MM.1S (cell line): ENCODE measurements around the gene KCNJ1.

Source experiments
- DNase-seq: peaks from one replicate; pipeline ENCODE4 v3.0.0-alpha.2; 2015
- H2AFZ ChIP-seq: fragments of 300-600 bp; sonication (generic); 2 replicates; pipeline ENCODE4 v1.6.0; 2016; ENCODE audit warnings: antibody characterized with exemption, low read length
- H3F3A ChIP-seq: fragments of 300-600 bp; sonication (generic); 2 replicates; pipeline ENCODE4 v1.6.1; 2016; ENCODE audit warnings: mild to moderate bottlenecking, antibody characterized with exemption, low read length, moderate library complexity, mixed read lengths; ENCODE audit not compliant: insufficient read depth
- H3K27ac ChIP-seq: fragments of 300-600 bp; sonication (generic); 2 replicates; pipeline ENCODE4 v1.5.1; 2016; ENCODE audit warnings: mild to moderate bottlenecking, low read length
- H3K27me3 ChIP-seq: fragments of 300-600 bp; sonication (generic); replicated peaks from 2 replicates; pipeline ENCODE4 v1.6.0; 2016; ENCODE audit warnings: low read length; ENCODE audit not compliant: insufficient read depth
- H3K36me3 ChIP-seq: fragments of 300-600 bp; sonication (generic); replicated peaks from 2 replicates; pipeline ENCODE4 v1.6.1; 2016; ENCODE audit warnings: mild to moderate bottlenecking, low read length, mixed read lengths; ENCODE audit not compliant: insufficient read depth
- H3K4me1 ChIP-seq: fragments of 300-600 bp; sonication (generic); 2 replicates; pipeline ENCODE4 v1.6.1; 2016; ENCODE audit warnings: low read length, mixed read lengths
- H3K4me2 ChIP-seq: fragments of 300-600 bp; sonication (generic); 2 replicates; pipeline ENCODE4 v1.6.0; 2016; ENCODE audit warnings: low read depth, low read length
- H3K4me3 ChIP-seq: fragments of 300-600 bp; sonication (generic); 2 replicates; pipeline ENCODE4 v1.5.1; 2016; ENCODE audit warnings: low read length, mixed read lengths
- H3K79me2 ChIP-seq: fragments of 300-600 bp; sonication (generic); 2 replicates; pipeline ENCODE4 v1.6.1; 2016; ENCODE audit warnings: mixed run types, low read length, mixed read lengths
- H3K9ac ChIP-seq: fragments of 300-600 bp; sonication (generic); 2 replicates; pipeline ENCODE4 v1.6.1; 2016; ENCODE audit warnings: low read length, mixed read lengths
- H3K9me2 ChIP-seq: fragments of 300-600 bp; sonication (generic); replicated peaks from 2 replicates; pipeline ENCODE4 v1.6.1; 2016; ENCODE audit warnings: mild to moderate bottlenecking, low read length, mixed read lengths; ENCODE audit not compliant: insufficient read depth
- H3K9me3 ChIP-seq: fragments of 300-600 bp; sonication (generic); replicated peaks from 2 replicates; pipeline ENCODE4 v1.6.1; 2016; ENCODE audit warnings: mild to moderate bottlenecking, low read length, mixed read lengths; ENCODE audit not compliant: insufficient read depth
- H4K20me1 ChIP-seq: fragments of 300-600 bp; sonication (generic); 2 replicates; pipeline ENCODE4 v1.6.1; 2016; ENCODE audit warnings: mild to moderate bottlenecking, low read length, moderate library complexity, mixed read lengths; ENCODE audit not compliant: insufficient read depth
- EZH2 ChIP-seq: fragments of 300-600 bp; sonication (generic); optimal IDR thresholded peaks from 2 replicates; pipeline ENCODE3; 2017; ENCODE audit warnings: low read depth, mild to moderate bottlenecking, antibody characterized with exemption, low read length, mixed read lengths
- EZH2phosphoT487 ChIP-seq: fragments of 300-600 bp; sonication (generic); IDR thresholded peaks from 2 replicates; pipeline ENCODE4 v1.6.1; 2018; ENCODE audit warnings: antibody characterized with exemption, low read length
- TF ChIP-seq, protein P1 (sequence below): fragments of 300-600 bp; sonication (generic); IDR thresholded peaks from 2 replicates; pipeline ENCODE4 v1.5.1; 2016; ENCODE audit warnings: antibody characterized with exemption, low read length, mixed read lengths

The KCNJ1 gene

GRCh38 chr11:128915149-128915521 is 48.0 kb upstream of the KCNJ1 start:
- Histone ChIP-seq H3K9me3 (no peaks in the 10 kb centered on the region), H3K36me3 (no peaks in the 10 kb centered on the region), H3K4me3 (no peak overlapping the region), H3K4me1 (peaks cover 7% of the 10 kb centered on the region; the same call in 1 of the 2 replicates), H3K9ac (no peak overlapping the region), H2AFZ (no peak overlapping the region), H4K20me1 (no peaks in the 10 kb centered on the region), H3K27me3 (no peaks in the 10 kb centered on the region), H3K4me2 (no peak overlapping the region), H3F3A (no peaks in the 10 kb centered on the region), H3K9me2 (no peaks in the 10 kb centered on the region), H3K79me2 (no peaks in the 10 kb centered on the region), H3K27ac (no peak overlapping the region)
- no peak for DNase-seq
- TF ChIP-seq EZH2 (no peak), EZH2phosphoT487 (no peak)
- TF ChIP-seq, protein P1, sequence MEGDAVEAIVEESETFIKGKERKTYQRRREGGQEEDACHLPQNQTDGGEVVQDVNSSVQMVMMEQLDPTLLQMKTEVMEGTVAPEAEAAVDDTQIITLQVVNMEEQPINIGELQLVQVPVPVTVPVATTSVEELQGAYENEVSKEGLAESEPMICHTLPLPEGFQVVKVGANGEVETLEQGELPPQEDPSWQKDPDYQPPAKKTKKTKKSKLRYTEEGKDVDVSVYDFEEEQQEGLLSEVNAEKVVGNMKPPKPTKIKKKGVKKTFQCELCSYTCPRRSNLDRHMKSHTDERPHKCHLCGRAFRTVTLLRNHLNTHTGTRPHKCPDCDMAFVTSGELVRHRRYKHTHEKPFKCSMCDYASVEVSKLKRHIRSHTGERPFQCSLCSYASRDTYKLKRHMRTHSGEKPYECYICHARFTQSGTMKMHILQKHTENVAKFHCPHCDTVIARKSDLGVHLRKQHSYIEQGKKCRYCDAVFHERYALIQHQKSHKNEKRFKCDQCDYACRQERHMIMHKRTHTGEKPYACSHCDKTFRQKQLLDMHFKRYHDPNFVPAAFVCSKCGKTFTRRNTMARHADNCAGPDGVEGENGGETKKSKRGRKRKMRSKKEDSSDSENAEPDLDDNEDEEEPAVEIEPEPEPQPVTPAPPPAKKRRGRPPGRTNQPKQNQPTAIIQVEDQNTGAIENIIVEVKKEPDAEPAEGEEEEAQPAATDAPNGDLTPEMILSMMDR, result no peak

DNA sequence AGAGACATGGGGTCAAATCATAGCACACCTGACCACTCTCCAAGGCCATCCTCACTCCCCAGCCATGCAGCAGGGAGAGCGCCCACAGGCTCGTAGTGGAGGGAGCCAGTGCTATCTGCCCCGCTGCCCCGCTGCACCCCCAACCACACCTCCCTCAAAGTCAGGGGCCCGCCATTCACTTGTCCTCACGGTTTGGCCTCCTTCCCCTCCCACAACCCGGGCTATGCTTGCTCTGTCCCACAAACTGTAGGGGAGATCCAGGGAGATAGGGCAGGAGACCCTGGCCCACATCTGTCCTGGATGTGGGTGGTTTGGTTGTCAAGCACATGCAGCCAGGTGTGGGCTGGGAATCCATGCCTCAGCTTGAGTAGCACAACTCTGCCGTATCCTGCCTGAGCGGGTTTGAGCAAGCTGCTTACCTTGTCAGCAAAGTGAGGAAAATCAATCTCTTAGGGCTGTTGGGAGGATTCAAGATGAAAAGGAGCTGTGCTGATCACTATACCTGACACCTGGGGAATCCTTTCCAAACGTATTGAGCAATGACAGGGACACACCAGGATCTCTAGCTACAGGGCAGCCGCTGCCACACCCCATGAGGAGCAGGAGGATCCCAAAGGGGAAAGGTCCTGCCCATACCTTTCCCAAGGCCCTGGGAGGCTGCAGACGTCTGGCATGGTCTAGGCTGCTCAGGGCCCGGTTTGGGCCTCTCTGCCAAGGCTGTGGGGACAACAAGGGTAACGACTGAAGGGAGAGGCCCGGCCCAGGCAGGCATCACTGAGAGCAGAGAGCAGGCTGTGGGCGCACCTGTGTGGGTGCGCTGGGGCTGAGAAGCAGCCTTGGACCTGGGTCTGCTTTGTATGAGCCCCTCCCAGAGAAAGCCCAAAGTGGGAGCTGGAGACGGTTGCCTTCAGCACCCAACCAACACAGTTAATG is 47.4 kb upstream of the KCNJ1 start:
- Histone ChIP-seq H3K9me3 (no peaks in the 10 kb centered on the region), H3K9ac (no peak overlapping the region), H3K4me1 (peaks cover 6% of the 10 kb centered on the region; the same call in 1 of the 2 replicates), H3K27me3 (no peaks in the 10 kb centered on the region), H3K4me2 (no peak overlapping the region), H3F3A (no peaks in the 10 kb centered on the region), H4K20me1 (no peaks in the 10 kb centered on the region), H3K27ac (no peak overlapping the region), H3K9me2 (no peaks in the 10 kb centered on the region), H2AFZ (no peak overlapping the region), H3K79me2 (no peaks in the 10 kb centered on the region), H3K4me3 (no peak overlapping the region), H3K36me3 (no peaks in the 10 kb centered on the region)
- TF ChIP-seq EZH2phosphoT487 (no peak), EZH2 (no peak)
- TF ChIP-seq, protein P1, result no peak
- no peak for DNase-seq

DNA sequence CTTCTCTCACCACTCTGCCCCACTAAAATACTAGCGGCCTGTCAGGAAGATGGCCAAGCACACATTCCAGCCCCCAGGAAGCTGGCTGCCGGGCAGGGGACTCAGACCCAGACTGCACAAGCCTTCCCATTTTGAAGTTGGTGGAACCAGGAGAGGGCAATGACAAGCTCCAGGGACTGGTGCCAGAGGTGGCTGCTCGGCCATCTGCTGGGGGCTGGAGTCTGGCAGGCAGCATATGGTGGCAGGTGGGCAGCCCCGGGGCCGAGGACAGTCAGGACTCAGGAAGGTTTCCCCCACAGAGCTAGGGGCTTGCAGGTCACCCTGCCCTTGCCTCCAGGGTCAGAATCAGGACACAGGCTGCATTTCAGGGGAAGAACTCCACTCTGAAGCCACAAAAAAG is 46.7 kb upstream of the KCNJ1 start:
- H4K20me1 ChIP-seq, result no peaks in the 10 kb centered on the region
- H3K4me2 ChIP-seq, result no peak overlapping the region
- no peaks in the 10 kb centered on the region for H3K36me3 ChIP-seq
- H2AFZ ChIP-seq, result no peak overlapping the region
- H3K4me3 ChIP-seq, result no peak overlapping the region
- no peaks in the 10 kb centered on the region for H3K79me2 ChIP-seq
- H3K9me3 ChIP-seq, result no peaks in the 10 kb centered on the region
- H3K9ac ChIP-seq, result no peak overlapping the region
- no peaks in the 10 kb centered on the region for H3K9me2 ChIP-seq
- H3K27ac ChIP-seq, result no peak overlapping the region
- TF ChIP-seq, protein P1, result no peak
- TF ChIP-seq EZH2, result no peak
- no peak for DNase-seq
- H3K4me1 ChIP-seq, result no peaks in the 10 kb centered on the region
- H3K27me3 ChIP-seq, result no peaks in the 10 kb centered on the region
- no peaks in the 10 kb centered on the region for H3F3A ChIP-seq
